Activated CD8-positive, alpha-beta memory T cell treated with anti-CD3 and anti-CD28 coated beads for 1 hour (primary cell): Measurements from ENCODE around the gene CATSPERD.
A peak's percentile ranks its signal among the peaks of the same experiment; 100 is the strongest.

Experiments
- DNase-seq, 2 donors: peaks; one replicate each; pipeline ENCODE4 v3.0.0-alpha.2; 2020; ENCODE audit warnings: low read depth in 1 of 2; ENCODE audit errors: extremely low read depth in 1 of 2

The CATSPERD gene

DNA sequence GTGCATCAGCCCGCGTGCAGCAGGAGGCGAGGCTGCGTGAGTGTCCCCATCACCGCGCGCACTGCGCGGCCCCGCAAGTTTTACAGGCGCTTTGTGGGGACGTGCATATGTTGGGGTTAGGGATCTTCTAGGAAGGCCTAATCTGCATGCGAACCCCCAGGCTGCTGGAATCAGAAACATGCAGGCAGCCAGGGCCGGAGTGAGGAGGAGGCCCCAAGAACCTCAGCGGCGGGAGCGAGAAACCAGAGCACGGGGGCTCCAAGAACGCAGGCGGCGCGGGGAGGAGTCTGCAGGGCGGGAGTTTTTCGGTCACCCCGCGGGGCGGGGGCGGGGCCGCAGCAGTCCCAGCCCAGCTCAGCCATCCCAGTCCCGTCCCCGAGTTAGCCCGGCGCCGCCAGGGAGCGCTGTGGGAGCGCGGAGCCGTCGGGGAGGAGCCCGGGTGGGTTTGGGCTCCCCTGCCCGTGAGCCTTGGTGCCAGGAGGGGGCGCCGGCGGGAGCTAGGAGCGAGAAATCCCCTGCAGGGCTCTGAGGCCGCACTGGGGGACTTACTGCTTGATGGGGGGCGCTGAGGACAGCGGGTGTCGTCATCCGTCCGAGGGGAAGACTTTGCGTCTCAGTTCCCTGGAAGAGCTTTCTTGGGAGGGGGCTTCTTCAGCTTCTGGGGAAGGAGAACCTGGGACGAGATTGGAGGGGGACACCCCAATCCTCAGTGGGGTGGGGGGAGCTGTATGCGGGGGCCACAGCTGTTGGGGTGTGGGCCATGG lies 83.5 kb downstream of the CATSPERD start:
- peak; percentile 77 for DNase-seq

GRCh38 chr19:5804516-5805461 lies 84.4 kb downstream of the CATSPERD start, which contains the start of gene NRTN:
Gene NRTN (plus strand): TSS chr19:5805067. CDS start chr19:5824166, 19,099 bp downstream.
- DNase-seq: peak in 1 of 2 donors; percentile 33

DNA sequence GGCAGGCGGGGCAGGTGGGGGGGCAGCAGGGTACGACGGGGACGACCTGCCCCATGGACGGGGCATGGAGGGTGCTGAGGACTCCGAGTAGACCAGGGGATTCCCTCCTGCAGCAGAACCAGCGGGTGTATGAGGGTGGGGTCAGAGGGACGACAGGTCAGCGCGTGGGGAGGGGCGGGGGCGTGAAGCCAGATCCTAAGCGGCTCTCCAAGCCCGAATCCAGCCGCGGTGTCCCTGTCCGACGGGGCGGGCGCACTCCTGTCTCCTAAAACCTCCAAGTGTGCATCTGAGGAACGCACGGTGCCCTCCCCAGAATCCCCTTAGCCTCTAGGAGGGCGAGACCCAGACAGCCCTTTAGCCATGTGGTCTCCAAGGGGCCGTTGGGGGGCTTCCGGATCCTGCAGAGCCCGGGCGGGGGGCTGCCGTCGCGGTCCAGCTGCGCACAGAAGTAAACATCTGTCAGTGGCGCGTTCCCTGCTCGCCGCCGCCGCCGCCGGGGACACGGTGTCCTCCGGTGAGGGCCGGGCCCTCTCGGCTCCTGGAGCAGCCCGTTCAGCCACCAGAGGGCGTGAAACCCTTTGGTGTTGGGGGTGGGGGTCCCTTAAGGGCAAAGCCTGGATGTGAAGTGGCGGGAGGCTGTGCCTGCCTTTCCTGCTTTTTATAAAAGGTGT lies 85.2 kb downstream of the CATSPERD start:
- peak in 1 of 2 donors; percentile 45 for DNase-seq

DNA sequence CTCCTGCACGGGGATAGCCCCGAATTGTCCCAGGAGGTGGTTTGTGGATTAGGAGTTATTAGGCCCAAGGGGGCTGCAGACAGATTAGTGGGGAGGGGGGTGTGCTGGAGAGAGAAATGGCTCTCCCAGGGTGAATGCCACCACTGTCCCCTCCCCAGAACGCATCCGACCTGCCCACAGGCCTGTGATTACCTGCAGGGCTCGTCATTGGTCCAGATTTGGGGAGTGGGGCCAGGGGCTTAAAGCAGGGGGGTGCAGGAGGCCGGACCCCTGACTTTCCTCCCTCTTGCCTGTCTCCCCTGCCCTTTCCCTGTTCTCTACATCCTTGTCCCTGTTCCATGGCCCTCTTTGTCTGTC lies 85.7 kb downstream of the CATSPERD start:
- DNase-seq: no peak

DNA sequence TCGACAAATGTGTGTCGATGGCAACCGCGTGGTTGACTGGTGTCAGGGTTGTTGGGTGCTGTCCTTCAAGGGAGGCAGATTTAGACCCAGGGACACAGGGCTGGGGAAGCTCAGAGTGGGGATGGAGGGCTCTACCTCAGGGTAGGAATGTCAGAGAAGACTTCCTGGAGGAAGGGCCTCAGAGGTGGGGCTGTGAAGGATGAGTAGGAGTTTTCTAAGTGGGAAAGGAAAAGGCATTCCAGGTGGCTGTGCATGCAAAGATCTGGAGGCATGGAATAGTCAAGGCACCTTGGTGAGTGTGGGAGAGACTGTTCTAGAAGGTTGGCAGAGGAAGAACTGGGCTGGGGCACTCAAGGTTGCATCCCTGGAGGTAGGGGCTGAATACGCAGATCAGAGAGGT lies 86.5 kb downstream of the CATSPERD start:
- DNase-seq: no peak

- DNase-seq: no peak
These were observed 87.8 kb downstream of the CATSPERD start for GRCh38 chr19:5808120-5808816.

DNA sequence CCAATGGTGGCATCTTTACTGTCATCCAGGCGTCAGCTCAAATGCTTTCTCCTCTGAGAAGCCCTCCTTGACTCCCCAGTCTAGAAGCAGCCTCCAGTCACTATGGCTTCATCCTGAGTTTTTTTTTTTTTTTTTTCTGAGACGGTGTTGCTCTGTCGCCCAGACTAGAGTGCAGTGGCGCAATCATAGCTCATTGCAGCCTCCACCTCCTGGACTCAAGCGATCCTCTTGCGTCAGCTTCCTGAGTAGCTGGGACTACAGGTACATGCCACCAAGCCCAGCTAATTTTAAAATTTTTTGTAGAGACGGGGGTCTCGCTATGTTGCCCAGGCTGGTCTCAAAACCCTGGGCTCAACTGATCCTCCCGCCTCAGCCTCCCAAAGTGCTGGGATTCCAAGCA lies 88.6 kb downstream of the CATSPERD start:
- DNase-seq: no peak

- no peak for DNase-seq
These were observed 89.0 kb downstream of the CATSPERD start for GRCh38 chr19:5809469-5809868.

DNA sequence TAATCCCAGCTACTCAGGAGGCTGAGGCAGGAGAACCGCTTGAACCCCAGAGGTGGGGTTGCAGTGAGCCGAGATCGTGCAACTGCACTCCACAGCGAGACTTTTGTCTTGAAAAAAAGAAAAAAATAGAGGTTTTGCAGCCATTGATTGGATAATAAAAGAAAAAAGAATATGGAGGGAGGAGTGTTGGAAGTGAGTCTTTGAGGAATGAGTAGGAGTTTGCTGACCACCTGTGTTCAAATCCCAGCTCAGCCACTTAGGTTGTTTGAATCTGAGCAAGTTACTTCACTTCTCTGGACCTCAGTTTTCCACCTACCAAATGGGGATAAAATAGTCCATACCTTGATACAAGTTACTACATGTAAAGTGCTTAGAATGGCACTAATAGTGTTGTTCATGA lies 90.7 kb downstream of the CATSPERD start:
- DNase-seq: no peak

DNA sequence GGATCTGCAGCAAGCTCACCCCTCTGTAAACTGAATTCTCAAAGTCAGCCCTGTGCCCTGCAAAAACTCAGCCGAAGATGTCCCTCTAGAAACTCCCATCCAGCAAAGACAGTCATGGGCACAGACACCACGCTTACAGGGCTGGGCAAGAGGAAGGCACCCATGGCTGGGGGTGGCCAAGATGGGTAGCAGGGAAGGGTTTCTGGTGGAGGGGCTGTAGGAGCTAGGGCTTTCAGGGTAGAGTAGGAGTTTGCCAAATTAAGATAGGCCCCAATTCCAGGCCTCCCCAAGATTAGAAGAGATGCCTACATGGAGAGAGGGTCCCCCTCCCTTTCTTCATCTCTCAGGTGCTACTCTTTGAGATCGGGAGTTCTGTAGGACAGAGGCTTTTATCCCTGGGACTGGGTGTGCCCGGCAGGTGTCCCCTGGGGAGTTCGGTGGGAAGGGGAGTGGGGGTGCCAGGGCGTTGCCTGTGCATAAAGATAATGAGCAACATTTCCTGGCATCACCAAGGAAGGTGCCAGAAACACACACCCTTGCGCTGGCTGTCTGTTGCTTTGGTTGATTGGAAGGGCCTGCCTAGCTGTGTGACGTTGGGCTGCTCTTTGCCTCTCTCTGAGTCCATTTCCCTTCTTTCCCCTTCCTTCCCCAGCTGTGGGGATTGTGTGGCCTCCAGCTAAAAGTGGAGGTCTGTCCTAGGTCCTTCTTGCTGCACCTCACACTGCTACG lies 93.8 kb downstream of the CATSPERD start:
- no peak for DNase-seq

GRCh38 chr19:5814852-5815246 lies 94.4 kb downstream of the CATSPERD start:
- no peak for DNase-seq

GRCh38 chr19:5817218-5817617 lies 96.8 kb downstream of the CATSPERD start:
- DNase-seq: no peak

GRCh38 chr19:5818594-5818993 lies 98.2 kb downstream of the CATSPERD start:
- no peak for DNase-seq

GRCh38 chr19:5820785-5821184 lies 100.3 kb downstream of the CATSPERD start:
- no peak for DNase-seq

DNA sequence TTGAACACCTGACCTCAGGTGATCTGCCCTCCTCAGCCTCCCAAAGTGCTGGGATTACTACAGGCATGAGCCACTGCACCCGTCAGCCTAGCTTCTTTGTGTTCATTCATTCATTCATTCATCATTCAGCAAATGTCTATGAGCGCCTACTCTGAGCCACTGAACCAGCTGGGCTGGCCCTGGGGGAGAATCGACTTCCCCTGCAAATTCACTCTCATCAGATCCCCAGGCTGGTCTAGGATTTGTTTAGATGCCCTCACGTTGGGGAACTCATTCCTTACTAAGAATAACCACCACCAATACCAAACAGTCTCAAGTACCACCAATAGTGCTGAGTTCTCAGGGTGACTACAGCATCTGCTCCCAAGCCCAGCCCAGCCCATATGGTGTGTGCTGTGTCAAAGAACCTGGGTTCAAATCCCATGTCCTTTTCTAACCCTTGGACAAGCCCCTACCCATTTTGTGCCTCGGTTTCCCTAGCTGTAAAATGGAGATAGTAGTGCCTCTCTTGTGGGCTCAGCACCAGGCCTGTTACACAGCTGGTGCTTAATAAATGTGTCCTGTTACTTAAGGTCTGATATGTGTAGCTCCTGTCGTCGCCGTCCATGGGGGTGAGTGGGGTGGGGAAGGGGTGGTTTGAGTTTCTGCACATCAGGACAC lies 101.2 kb downstream of the CATSPERD start:
- DNase-seq: no peak

DNA sequence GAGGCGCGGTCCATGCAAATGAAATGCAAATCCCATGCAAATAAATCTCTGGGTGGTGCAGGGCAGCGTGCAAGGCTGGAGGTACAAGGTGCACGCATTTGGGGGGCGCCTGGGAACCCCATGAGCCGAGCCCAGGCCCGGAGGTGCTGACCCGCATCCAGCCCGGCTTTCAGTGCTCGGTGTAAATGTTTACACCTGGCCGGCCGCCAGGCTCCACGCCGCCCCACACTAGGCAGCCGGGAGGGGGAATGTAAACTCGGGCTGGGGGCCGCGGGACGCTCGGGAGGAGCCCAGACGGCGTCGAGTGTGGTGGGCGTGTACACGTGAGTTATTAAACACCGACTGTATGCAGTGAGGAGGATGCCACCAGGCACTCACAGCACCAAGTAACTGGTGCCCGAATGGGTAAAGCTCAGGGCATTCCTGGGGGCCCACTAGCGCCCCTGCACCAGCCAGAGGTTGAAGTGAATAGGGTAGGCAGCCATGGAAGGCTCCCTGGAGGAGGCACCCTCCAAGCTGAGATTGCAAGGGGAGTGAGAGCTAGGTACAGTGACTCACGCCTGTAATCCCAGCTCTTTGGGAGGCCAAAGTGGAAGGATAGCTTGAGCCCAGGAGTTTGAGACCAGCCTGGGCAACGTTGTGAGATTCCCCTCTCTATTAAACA lies 101.9 kb downstream of the CATSPERD start:
- DNase-seq: no peak

GRCh38 chr19:5823579-5824281 lies 103.3 kb downstream of the CATSPERD start:
- no peak for DNase-seq

- DNase-seq: no peak
These were observed 104.3 kb downstream of the CATSPERD start for GRCh38 chr19:5824751-5825150.
